Endothelial cell of umbilical vein (primary cell): ENCODE data around the gene SLC7A11. TPM values are rescaled to one million over a fixed set of nuclear protein-coding genes. Genes with fewer than 3 reads are reported as not detected.

Experiments
- BruUV-seq: library from RNA; stranded (reverse); fragments of 400-500 nt; replicated peaks from 2 replicates; lab custom pipeline; 2021; lab: Mats Ljungman, UMichigan
- CTCF ChIA-PET: fragments of 300-600, 350-600 bp; sonication (Branson Sonifier 250); formaldehyde crosslinking; loops from one replicate; lab custom pipeline; 2021; ENCODE audit warnings: antibody characterized with exemption, inconsistent platforms; lab: Charles Lee
- POLR2A ChIA-PET: fragments of 300-600, 350-600 bp; sonication (Branson Sonifier 250); formaldehyde crosslinking; loops from one replicate; lab custom pipeline; 2021; ENCODE audit warnings: antibody characterized with exemption, inconsistent platforms; lab: Charles Lee
- DNase-seq: peaks from one replicate; pipeline ENCODE4 v3.0.0-alpha.2; 2011; ENCODE audit warnings: low read depth, low spot score
- FAIRE-seq: peaks from 2 replicates; lab custom pipeline; 2011; peaks lifted over from hg19 to GRCh38; lab: Jason Lieb, UNC
- H2AFZ ChIP-seq: 2 replicates; pipeline ENCODE4 v1.6.0; 2012; ENCODE audit warnings: low read depth, low read length, control low read depth, inconsistent platforms
- H3K27ac ChIP-seq: 2 replicates; pipeline ENCODE4 v1.5.1; 2011; ENCODE audit warnings: low read depth, mild to moderate bottlenecking, control low read depth, low read length, moderate library complexity; ENCODE audit not compliant: insufficient read depth
- H3K27me3 ChIP-seq, 2 experiments: 2 replicates each; pipeline versions ENCODE4 v1.6.0 to v1.6.1; 2011; ENCODE audit warnings: low read length in 2 of 2, mixed read lengths in 1 of 2; ENCODE audit not compliant: control insufficient read depth in 2 of 2, insufficient read depth in 2 of 2
- H3K36me3 ChIP-seq, 2 experiments: 2 replicates in 1 of 2; 3 replicates in 1 of 2; pipeline ENCODE4 v1.5.1; 2011; ENCODE audit warnings: low read length in 2 of 2, mild to moderate bottlenecking in 1 of 2, moderate library complexity in 1 of 2; ENCODE audit not compliant: control insufficient read depth in 2 of 2, insufficient read depth in 2 of 2; ENCODE audit errors: extremely low read depth in 1 of 2
- H3K4me1 ChIP-seq: 3 replicates; pipeline ENCODE4 v1.5.1; 2011; ENCODE audit warnings: mild to moderate bottlenecking, low read length; ENCODE audit not compliant: control insufficient read depth, insufficient read depth; ENCODE audit errors: extremely low read depth
- H3K4me2 ChIP-seq: 2 replicates; pipeline ENCODE4 v1.6.1; 2011; ENCODE audit warnings: low read length, control low read depth, mixed read lengths; ENCODE audit not compliant: insufficient read depth
- H3K4me3 ChIP-seq, 3 experiments: fragments of 200-600 bp in 1 of 3; sonication (generic), shearing (Covaris generic) in 1 of 3; replicated peaks in 1 of 3; 2 replicates each; pipeline ENCODE4 v1.5.1; 2011 to 2016; ENCODE audit warnings: control low read depth in 3 of 3, low read length in 3 of 3, mild to moderate bottlenecking in 2 of 3, inconsistent platforms in 1 of 3, low read depth in 1 of 3, moderate library complexity in 1 of 3; ENCODE audit not compliant: insufficient read depth in 1 of 3
- H3K79me2 ChIP-seq: 2 replicates; pipeline ENCODE4 v1.6.0; 2012; ENCODE audit warnings: low read length, inconsistent platforms; ENCODE audit not compliant: control insufficient read depth, insufficient read depth
- H3K9ac ChIP-seq: replicated peaks from 2 replicates; pipeline ENCODE3; 2011; ENCODE audit warnings: low read length, control low read depth; ENCODE audit not compliant: insufficient read depth; ENCODE audit errors: extremely low read depth
- H3K9me1 ChIP-seq: replicated peaks from 3 replicates; pipeline ENCODE4 v1.6.0; 2011; ENCODE audit warnings: mild to moderate bottlenecking, low read length; ENCODE audit not compliant: control insufficient read depth, insufficient read depth; ENCODE audit errors: extremely low read depth
- H3K9me3 ChIP-seq: replicated peaks from 2 replicates; pipeline ENCODE4 v1.5.1; 2012; ENCODE audit warnings: low read length, inconsistent platforms; ENCODE audit not compliant: control insufficient read depth, insufficient read depth
- H4K20me1 ChIP-seq: replicated peaks from 2 replicates; pipeline ENCODE3; 2011; ENCODE audit warnings: mild to moderate bottlenecking, low read length; ENCODE audit not compliant: control insufficient read depth, insufficient read depth; ENCODE audit errors: extremely low read depth
- CTCF ChIP-seq, 2 donors: IDR thresholded peaks; 1 replicate in 1 of 2; 2 replicates in 1 of 2; pipeline ENCODE4 v1.5.1; 2011; ENCODE audit warnings: low read length in 2 of 2, mild to moderate bottlenecking in 2 of 2, moderate library complexity in 2 of 2, control low read depth in 1 of 2, inconsistent platforms in 1 of 2, low read depth in 1 of 2; ENCODE audit not compliant: insufficient read depth in 1 of 2; ENCODE audit errors: extremely low read depth in 1 of 2
- EZH2 ChIP-seq: IDR thresholded peaks from 2 replicates; pipeline ENCODE4 v1.6.1; 2012; ENCODE audit warnings: borderline replicate concordance, low read depth, mild to moderate bottlenecking, moderate library complexity, low read length, inconsistent platforms; ENCODE audit not compliant: severe bottlenecking
- FOS ChIP-seq: IDR thresholded peaks from 2 replicates; pipeline ENCODE4 v1.6.1; 2011; ENCODE audit warnings: mild to moderate bottlenecking, low read length, moderate library complexity, borderline replicate concordance; ENCODE audit not compliant: insufficient read depth
- JUN ChIP-seq: IDR thresholded peaks from 2 replicates; pipeline ENCODE4 v1.6.1; 2011; ENCODE audit warnings: borderline replicate concordance, low read depth; ENCODE audit not compliant: insufficient read length, insufficient read depth
- MAX ChIP-seq: IDR thresholded peaks from 2 replicates; pipeline ENCODE4 v1.6.1; 2011; ENCODE audit not compliant: insufficient read depth, insufficient read length
- MYC ChIP-seq: IDR thresholded peaks from one replicate; pipeline ENCODE4 v1.6.1; 2011; ENCODE audit warnings: mild to moderate bottlenecking, low read depth, low read length
- POLR2A ChIP-seq: IDR thresholded peaks from 2 replicates; pipeline ENCODE4 v1.6.1; 2012; ENCODE audit warnings: low read depth, mild to moderate bottlenecking, control low read depth, low read length
- dilution Hi-C: fragments of 300-500 bp; cut with MboI; formaldehyde crosslinking; loops from one replicate; pipeline ENCODE4 v1.15.0; 2019; ENCODE audit warnings: low sequenced_read_pairs; ENCODE audit not compliant: extremely low pct_ligation_motif_present
- intact Hi-C: fragments of 100-400 bp; cut with micrococcal nuclease; formaldehyde crosslinking; loops from one replicate; pipeline ENCODE4 v1.10.0; 2022
- polyA plus RNA-seq, 4 experiments: library from polyadenylated mRNA; depleted of rRNA in 3 of 4; stranded (reverse) in 3 of 4; unstranded in 1 of 4; fragments of >200 nt; gene quantifications; 2 replicates each; pipeline versions ENCODE4 v1.2.1 to v1.2.3, GENCODE V29; 2011 to 2012; ENCODE audit warnings: missing spikeins in 1 of 4
- total RNA-seq: library from RNA; stranded (reverse); gene quantifications from 2 replicates; pipeline ENCODE4 v1.2.3, GENCODE V29; 2021

The SLC7A11 gene
- total and polyA plus RNA-seq, 2 donors (not counting 3 experiments of a cell fraction or from before 2014, with no cell fraction given): 28.4 to 82.7 TPM

DNA sequence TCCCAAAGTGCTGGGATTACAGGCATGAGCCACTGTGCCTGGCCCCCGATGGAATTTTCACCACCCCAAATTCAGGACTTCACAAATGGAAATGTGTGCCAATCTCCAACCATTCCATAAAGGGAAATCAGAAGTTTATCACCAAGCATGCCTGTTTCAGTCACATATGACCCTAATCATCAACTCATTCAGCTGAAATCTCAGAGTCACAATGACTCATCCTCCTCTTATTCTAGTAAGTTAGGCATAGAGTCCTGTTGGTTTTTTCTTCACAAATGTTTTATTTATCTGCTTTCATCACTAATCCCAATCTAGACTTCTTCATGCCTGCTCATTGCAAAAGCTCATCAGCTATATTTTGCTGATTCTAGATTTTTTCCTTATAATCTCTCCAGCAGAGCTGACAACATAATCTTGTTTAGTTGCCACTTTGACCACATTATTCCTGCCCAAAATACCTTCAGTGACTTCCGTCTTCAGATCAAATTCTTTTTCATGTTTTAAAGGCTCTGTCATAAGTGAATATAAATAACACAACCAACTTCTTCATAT is 83.3 kb downstream of the SLC7A11 start:
- H3K9me3 ChIP-seq: no peaks in the 10 kb centered on the region
- FAIRE-seq (no peak), DNase-seq (peak; percentile 43)
- no peak for TF ChIP-seq EZH2
- TF ChIP-seq FOS: peak; percentile 89
- TF ChIP-seq JUN: peak; percentile 63
- TF ChIP-seq POLR2A: no peak
- no peaks in the 10 kb centered on the region for H3K36me3 ChIP-seq
- ChIA-PET POLR2A (interaction anchor here (0.7 kb wide), 1 partner anchor 13 kb away, joined by 3 read pairs; no protein-coding TSS in a partner anchor), CTCF (interaction anchor here (0.9 to 1.6 kb wide), 5 partner anchors 9 to 123 kb away, joined by 3 to 6 read pairs (median 4); no protein-coding TSS in a partner anchor)
- no peak overlapping the region for H2AFZ ChIP-seq
- no peak overlapping the region for H3K9ac ChIP-seq
- peak overlapping the region; percentile 22 for H3K4me2 ChIP-seq
- H3K9me1 ChIP-seq: no peaks in the 10 kb centered on the region
- no peak overlapping the region for H3K27ac ChIP-seq
- intact Hi-C loops (no loop called here), dilution Hi-C loops (no loop called here)
- H3K4me3 ChIP-seq: no peak overlapping the region
- peaks cover 9% of the 10 kb centered on the region for H3K4me1 ChIP-seq
- no peaks in the 10 kb centered on the region for H4K20me1 ChIP-seq
- BruUV-seq: no TSS peak
- no peaks in the 10 kb centered on the region for H3K79me2 ChIP-seq
- no peaks in the 10 kb centered on the region for H3K27me3 ChIP-seq

DNA sequence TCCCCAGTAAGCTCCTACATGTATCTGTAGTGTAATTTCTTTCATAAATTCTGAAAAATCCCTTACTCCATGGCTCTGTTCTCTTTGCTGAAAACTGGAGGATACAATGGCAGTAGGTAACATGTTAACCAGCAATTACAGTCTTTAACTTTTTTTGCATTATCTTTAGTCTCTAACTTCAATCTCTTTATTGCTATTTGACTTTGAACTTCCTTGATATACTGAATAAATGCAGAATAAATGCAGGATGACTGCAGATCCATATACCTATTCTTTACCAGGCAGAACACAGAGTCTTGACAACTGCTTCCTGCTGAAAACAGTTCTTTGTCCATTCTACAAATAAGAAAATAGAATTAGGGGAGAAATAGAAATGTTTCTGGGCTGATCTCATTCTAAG is 101.3 kb downstream of the SLC7A11 start:
- Histone ChIP-seq H3K9ac (no peak overlapping the region), H4K20me1 (no peaks in the 10 kb centered on the region), H3K4me1 (no peaks in the 10 kb centered on the region), H2AFZ (no peak overlapping the region), H3K4me3 (no peak overlapping the region), H3K27ac (no peak overlapping the region), H3K36me3 (no peaks in the 10 kb centered on the region), H3K9me3 (no peaks in the 10 kb centered on the region), H3K27me3 (no peaks in the 10 kb centered on the region), H3K9me1 (no peaks in the 10 kb centered on the region), H3K4me2 (no peak overlapping the region), H3K79me2 (no peaks in the 10 kb centered on the region)
- no peak for DNase-seq
- TF ChIP-seq CTCF (IDR thresholded peaks at IDR 0.05; ENCODE audit: extremely low read depth in 1 of 2, insufficient read depth in 1 of 2, low read depth in 1 of 2, low read length in 2 of 2) (no peak), MAX (no peak), JUN (no peak), FOS (no peak), MYC (no peak)
- intact Hi-C loops (no loop called here), dilution Hi-C loops (no loop called here)
- ChIA-PET CTCF (no interaction called here), POLR2A (no interaction called here)
- FAIRE-seq: no peak
- no TSS peak for BruUV-seq
